ENCODE results near the gene LYPLAL1. TPM values are rescaled to one million over a fixed set of nuclear protein-coding genes. Genes with fewer than 3 reads are reported as not detected.

LYPLAL1 gene
- total RNA-seq, 1 experiment from 2014 or later, result 21.1 TPM

DNA sequence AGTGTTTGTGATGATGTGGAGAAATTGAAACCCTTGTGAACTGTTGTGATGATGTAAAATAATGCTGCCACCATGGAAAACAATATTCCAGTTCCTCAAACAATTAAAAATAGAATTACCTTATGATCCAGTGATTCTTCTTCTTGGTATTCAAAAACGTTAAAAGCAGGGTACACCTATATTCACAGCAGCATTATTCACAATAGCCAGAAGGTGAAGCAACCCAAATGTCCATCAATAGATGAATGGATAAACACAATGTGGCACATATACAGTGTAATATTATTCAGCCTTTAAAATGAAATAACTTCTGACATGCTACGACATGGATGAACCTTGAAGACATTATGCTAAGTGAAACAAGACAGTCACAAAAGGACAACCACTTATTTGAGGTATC, 59.2 kb downstream of the LYPLAL1 start:
- H2BK5ac ChIP-seq (ENCODE audit: insufficient read length, low read length), result no peak overlapping the region
- no peak overlapping the region for H4K5ac ChIP-seq (ENCODE audit: insufficient read length, low read depth, low read length)
- no peak overlapping the region for H2AFZ ChIP-seq (ENCODE audit: low read length)
- WGBS (ENCODE audit: extremely low coverage, insufficient read length, low lambda C conversion rate), result no CpG with 5 or more reads among the region's 2 CpGs
- H3K36me3 Mint-ChIP-seq (ENCODE audit: insufficient read depth in 1 of 3, low read depth in 3 of 3), result no peaks in the 10 kb centered on the region
- no peak overlapping the region for H3K56ac ChIP-seq (ENCODE audit: insufficient read length, low read depth, low read length)
- TF ChIP-seq, protein P1, sequence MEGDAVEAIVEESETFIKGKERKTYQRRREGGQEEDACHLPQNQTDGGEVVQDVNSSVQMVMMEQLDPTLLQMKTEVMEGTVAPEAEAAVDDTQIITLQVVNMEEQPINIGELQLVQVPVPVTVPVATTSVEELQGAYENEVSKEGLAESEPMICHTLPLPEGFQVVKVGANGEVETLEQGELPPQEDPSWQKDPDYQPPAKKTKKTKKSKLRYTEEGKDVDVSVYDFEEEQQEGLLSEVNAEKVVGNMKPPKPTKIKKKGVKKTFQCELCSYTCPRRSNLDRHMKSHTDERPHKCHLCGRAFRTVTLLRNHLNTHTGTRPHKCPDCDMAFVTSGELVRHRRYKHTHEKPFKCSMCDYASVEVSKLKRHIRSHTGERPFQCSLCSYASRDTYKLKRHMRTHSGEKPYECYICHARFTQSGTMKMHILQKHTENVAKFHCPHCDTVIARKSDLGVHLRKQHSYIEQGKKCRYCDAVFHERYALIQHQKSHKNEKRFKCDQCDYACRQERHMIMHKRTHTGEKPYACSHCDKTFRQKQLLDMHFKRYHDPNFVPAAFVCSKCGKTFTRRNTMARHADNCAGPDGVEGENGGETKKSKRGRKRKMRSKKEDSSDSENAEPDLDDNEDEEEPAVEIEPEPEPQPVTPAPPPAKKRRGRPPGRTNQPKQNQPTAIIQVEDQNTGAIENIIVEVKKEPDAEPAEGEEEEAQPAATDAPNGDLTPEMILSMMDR (conservative IDR thresholded peaks at IDR 0.05), result no peak
- H4K8ac ChIP-seq (replicated peaks; ENCODE audit: insufficient read length, low read depth, low read length), result no peak overlapping the region
- H3K23me2 ChIP-seq (ENCODE audit: insufficient read length, low read depth, low read length, poor library complexity, severe bottlenecking), result no peaks in the 10 kb centered on the region
- no peak overlapping the region for H3K4me2 ChIP-seq (ENCODE audit: insufficient read depth, insufficient read length, low read length)
- no peak overlapping the region for H2BK20ac ChIP-seq (ENCODE audit: low read depth, low read length, poor library complexity, severe bottlenecking)
- no peaks in the 10 kb centered on the region for H3K79me2 ChIP-seq (ENCODE audit: insufficient read depth, low read length)
- H2AK5ac ChIP-seq (ENCODE audit: insufficient read length, low read length), result no peak overlapping the region
- H3K4ac ChIP-seq (ENCODE audit: low read depth, low read length), result no peak overlapping the region
- no peak overlapping the region for H3K27ac Mint-ChIP-seq
- H3K27me3 Mint-ChIP-seq (ENCODE audit: low read depth), result no peaks in the 10 kb centered on the region
- H4K91ac ChIP-seq (ENCODE audit: insufficient read length, low read depth, low read length), result no peak overlapping the region
- no peak overlapping the region for H2BK120ac ChIP-seq (ENCODE audit: low read depth, low read length, poor library complexity, severe bottlenecking)
- H3K4me3 Mint-ChIP-seq, result no peak overlapping the region
- no peak overlapping the region for H3K18ac ChIP-seq (ENCODE audit: insufficient read length, low read depth, low read length)
- H2BK12ac ChIP-seq (ENCODE audit: insufficient read length, low read depth, low read length), result no peak overlapping the region
- H3K27ac ChIP-seq (ENCODE audit: insufficient read length, low read depth, low read length), result no peak overlapping the region
- H3K4me1 ChIP-seq (ENCODE audit: insufficient read depth, low read length), result no peaks in the 10 kb centered on the region
- H3K9me3 ChIP-seq (ENCODE audit: control insufficient read depth, low read depth, low read length), result no peaks in the 10 kb centered on the region
- H3K79me1 ChIP-seq (ENCODE audit: insufficient read depth, low read depth, low read length, poor library complexity, severe bottlenecking), result no peaks in the 10 kb centered on the region
- no peak overlapping the region for H3K9ac ChIP-seq (ENCODE audit: extremely low read depth, insufficient read length, low read length)
- no peak overlapping the region for H3K23ac ChIP-seq (ENCODE audit: insufficient read length, low read depth, low read length)
- no peak overlapping the region for H2BK15ac ChIP-seq (ENCODE audit: low read depth, low read length)
- no peaks in the 10 kb centered on the region for H3K9me3 Mint-ChIP-seq
- H3K27me3 ChIP-seq (ENCODE audit: insufficient read depth, low read length), result no peaks in the 10 kb centered on the region
- no peak overlapping the region for H3K14ac ChIP-seq (ENCODE audit: insufficient read depth, low read length)
- H4K20me1 ChIP-seq (ENCODE audit: control insufficient read depth, insufficient read depth, insufficient read length), result no peaks in the 10 kb centered on the region
- DNase-seq, result no peak
- H3K4me1 Mint-ChIP-seq, result no peaks in the 10 kb centered on the region
- H3T11ph ChIP-seq (ENCODE audit: low read length), result no peak overlapping the region
